K562 (cell line): ENCODE data around the gene S100G.

Source experiments
- CHD1 ChIP-seq: fragments of 200-600 bp; sonication (generic); IDR thresholded peaks from one replicate; pipeline ENCODE4 v1.6.1; 2012; ENCODE audit warnings: mild to moderate bottlenecking, moderate library complexity, low read length, inconsistent platforms
- SMC3 ChIP-seq: conservative IDR thresholded peaks from 2 replicates; pipeline ENCODE4 v1.6.1; 2011; ENCODE audit warnings: low read depth, low read length, improper control_type of control experiment; ENCODE audit not compliant: insufficient read depth
- TF ChIP-seq, protein P1 (sequence below): sonication (generic); formaldehyde crosslinking; IDR thresholded peaks from 2 replicates; pipeline ENCODE4 v1.8.0; 2022; ENCODE audit warnings: mild to moderate bottlenecking, low read depth, missing genetic modification reagents
- TF ChIP-seq, protein P2 (sequence below): sonication (generic); formaldehyde crosslinking; IDR thresholded peaks from 2 replicates; pipeline ENCODE4 v1.8.0; 2023; ENCODE audit warnings: mild to moderate bottlenecking, missing genetic modification reagents

- TF ChIP-seq SMC3 (no peak), CHD1 (no peak)
- TF ChIP-seq, protein P1, sequence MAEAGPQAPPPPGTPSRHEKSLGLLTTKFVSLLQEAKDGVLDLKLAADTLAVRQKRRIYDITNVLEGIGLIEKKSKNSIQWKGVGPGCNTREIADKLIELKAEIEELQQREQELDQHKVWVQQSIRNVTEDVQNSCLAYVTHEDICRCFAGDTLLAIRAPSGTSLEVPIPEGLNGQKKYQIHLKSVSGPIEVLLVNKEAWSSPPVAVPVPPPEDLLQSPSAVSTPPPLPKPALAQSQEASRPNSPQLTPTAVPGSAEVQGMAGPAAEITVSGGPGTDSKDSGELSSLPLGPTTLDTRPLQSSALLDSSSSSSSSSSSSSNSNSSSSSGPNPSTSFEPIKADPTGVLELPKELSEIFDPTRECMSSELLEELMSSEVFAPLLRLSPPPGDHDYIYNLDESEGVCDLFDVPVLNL (CRISPR knock-in tag) = no peak
- TF ChIP-seq, protein P2, sequence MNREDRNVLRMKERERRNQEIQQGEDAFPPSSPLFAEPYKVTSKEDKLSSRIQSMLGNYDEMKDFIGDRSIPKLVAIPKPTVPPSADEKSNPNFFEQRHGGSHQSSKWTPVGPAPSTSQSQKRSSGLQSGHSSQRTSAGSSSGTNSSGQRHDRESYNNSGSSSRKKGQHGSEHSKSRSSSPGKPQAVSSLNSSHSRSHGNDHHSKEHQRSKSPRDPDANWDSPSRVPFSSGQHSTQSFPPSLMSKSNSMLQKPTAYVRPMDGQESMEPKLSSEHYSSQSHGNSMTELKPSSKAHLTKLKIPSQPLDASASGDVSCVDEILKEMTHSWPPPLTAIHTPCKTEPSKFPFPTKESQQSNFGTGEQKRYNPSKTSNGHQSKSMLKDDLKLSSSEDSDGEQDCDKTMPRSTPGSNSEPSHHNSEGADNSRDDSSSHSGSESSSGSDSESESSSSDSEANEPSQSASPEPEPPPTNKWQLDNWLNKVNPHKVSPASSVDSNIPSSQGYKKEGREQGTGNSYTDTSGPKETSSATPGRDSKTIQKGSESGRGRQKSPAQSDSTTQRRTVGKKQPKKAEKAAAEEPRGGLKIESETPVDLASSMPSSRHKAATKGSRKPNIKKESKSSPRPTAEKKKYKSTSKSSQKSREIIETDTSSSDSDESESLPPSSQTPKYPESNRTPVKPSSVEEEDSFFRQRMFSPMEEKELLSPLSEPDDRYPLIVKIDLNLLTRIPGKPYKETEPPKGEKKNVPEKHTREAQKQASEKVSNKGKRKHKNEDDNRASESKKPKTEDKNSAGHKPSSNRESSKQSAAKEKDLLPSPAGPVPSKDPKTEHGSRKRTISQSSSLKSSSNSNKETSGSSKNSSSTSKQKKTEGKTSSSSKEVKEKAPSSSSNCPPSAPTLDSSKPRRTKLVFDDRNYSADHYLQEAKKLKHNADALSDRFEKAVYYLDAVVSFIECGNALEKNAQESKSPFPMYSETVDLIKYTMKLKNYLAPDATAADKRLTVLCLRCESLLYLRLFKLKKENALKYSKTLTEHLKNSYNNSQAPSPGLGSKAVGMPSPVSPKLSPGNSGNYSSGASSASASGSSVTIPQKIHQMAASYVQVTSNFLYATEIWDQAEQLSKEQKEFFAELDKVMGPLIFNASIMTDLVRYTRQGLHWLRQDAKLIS (CRISPR knock-in tag) = no peak
These were observed 31.5 kb upstream of the S100G start for GRCh38 chrX:16618422-16618821.
